GM21515 (cell line): ENCODE data around the gene SNRPD2.
A peak's percentile ranks its signal among the peaks of the same experiment; 100 is the strongest.
"Not testable (repeated sequence)": the region's sequence is repeated elsewhere in the genome, so short reads cannot be mapped to it uniquely, and the experiment has no call there.

Source experiments
- ATAC-seq: cut with Tn5 transposase; IDR thresholded peaks from one replicate; pipeline ENCODE4 v1.9.1; 2021; ENCODE audit not compliant: unreplicated experiment

Gene SNRPD2

GRCh38 chr19:45705115-45705514, 13.4 kb upstream of the SNRPD2 start:
- ATAC-seq = no peak

- no peak for ATAC-seq
These were observed 9.9 kb upstream of the SNRPD2 start for GRCh38 chr19:45701676-45702075.

GRCh38 chr19:45693106-45693788, 1.5 kb upstream of the SNRPD2 start:
- no peak for ATAC-seq

GRCh38 chr19:45692187-45693105, 693 bp upstream of the SNRPD2 start, which contains the start of gene QPCTL:
QPCTL (plus strand) TSS chr19:45692666; CDS start chr19:45692704, 38 bp downstream.
- ATAC-seq = peak; percentile 76

- no peak for ATAC-seq
These were observed 4.2 kb downstream of the SNRPD2 start for GRCh38 chr19:45687599-45687998.

- not testable (repeated sequence) for ATAC-seq
These were observed 6.7 kb downstream of the SNRPD2 start for GRCh38 chr19:45685045-45685444.

GRCh38 chr19:45682908-45683307, 8.8 kb downstream of the SNRPD2 start:
- no peak for ATAC-seq

- no peak for ATAC-seq
These were observed 9.6 kb downstream of the SNRPD2 start for GRCh38 chr19:45682117-45682516.

GRCh38 chr19:45681391-45682015, 10.2 kb downstream of the SNRPD2 start:
- peak; percentile 50 for ATAC-seq

GRCh38 chr19:45677351-45678230, 14.2 kb downstream of the SNRPD2 start:
- ATAC-seq = no peak

- no peak for ATAC-seq
These were observed 14.9 kb downstream of the SNRPD2 start for GRCh38 chr19:45676851-45677263.

GRCh38 chr19:45674946-45675345, 16.8 kb downstream of the SNRPD2 start:
- no peak for ATAC-seq

- ATAC-seq = peak; percentile 42
These were observed 20.9 kb downstream of the SNRPD2 start for GRCh38 chr19:45670670-45671453.

GRCh38 chr19:45668342-45668871, 23.3 kb downstream of the SNRPD2 start:
- no peak for ATAC-seq

GRCh38 chr19:45667620-45668341, 24.0 kb downstream of the SNRPD2 start, which contains the start of gene GIPR:
GIPR (plus strand) TSS chr19:45668221; CDS start chr19:45669521, 1,300 bp downstream.
- ATAC-seq = peak; percentile 37

- ATAC-seq = no peak
These were observed 27.2 kb downstream of the SNRPD2 start for GRCh38 chr19:45664575-45664974.

- no peak for ATAC-seq
These were observed 28.0 kb downstream of the SNRPD2 start for GRCh38 chr19:45663800-45664199.

- ATAC-seq = no peak
These were observed 31.1 kb downstream of the SNRPD2 start for GRCh38 chr19:45660636-45661035.
